ENCODE data around the gene ZNF329. TPM values are rescaled to one million over a fixed set of nuclear protein-coding genes. Genes with fewer than 3 reads are reported as not detected.
A peak's percentile ranks its signal among the peaks of the same experiment; 100 is the strongest.

ZNF329 gene
- total and polyA plus RNA-seq, 2 of the 13 experiments (the other 11 are each of a cell fraction or from before 2014, with no cell fraction given) = 3.8 to 9.6 TPM

DNA sequence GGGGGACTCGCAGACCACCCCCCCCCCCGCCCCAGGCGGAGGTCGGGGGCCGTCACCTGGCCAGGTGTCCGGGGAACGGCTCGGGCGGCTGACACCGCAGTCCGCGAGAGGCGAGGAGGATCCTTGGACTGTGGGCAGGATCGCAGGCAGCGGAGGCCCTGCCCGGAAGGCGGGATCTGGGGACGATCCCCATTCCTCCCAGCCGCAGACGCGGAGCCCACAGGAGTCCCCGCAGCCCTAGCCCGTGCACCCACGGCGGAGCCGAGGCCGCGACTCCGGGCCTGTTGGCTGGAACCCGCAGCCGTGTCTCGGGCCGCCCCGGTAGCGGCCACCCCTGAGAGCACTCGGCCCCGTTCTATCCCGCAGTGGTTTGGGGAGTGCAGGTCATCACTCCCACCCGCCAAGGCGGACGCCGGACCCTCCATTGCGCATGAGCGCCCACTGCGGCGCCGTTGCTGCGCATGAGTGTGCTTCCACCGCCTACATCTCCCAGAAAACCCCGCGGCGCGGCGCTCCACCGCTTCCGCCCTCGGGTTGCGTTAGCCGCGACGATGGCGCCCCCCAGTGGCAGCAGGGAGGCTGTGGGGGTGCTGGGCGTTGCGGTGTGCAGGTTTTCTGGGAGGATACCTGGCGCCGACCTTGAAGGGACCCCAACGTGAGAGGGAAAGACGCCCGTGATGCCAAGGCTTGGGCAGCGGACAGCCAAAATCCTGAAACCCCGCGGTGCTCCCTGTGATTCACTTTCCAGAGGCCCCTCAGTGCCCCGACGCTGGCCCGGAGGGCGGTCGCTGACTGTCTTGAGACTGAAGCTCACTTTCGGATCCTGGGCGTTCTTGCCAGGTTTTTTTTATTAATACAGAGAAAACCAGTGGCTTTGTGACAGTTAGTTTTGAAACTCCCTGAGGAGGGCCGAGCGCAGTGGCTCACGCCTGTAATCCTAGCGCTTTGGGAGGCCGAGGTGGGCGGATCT, 4.4 kb upstream of the ZNF329 start (continued):
- no peak for TF ChIP-seq ZBTB40 (IDR thresholded peaks at IDR 0.05)
- no peak; the same call in 1 of the 2 replicates for TF ChIP-seq ZBTB40 (CRISPR knock-in tag; IDR thresholded peaks at IDR 0.05)
- TF ChIP-seq, protein P1, sequence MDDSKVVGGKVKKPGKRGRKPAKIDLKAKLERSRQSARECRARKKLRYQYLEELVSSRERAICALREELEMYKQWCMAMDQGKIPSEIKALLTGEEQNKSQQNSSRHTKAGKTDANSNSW (CRISPR knock-in tag; IDR thresholded peaks at IDR 0.05; ENCODE audit: borderline replicate concordance) = 0 out of 2 replicates have a peak, but pooled peaks have one; percentile 66
- peak; percentile 71; the same call in 1 of the 2 replicates for TF ChIP-seq SRY (CRISPR knock-in tag; IDR thresholded peaks at IDR 0.05)
- TF ChIP-seq TBX2 (CRISPR knock-in tag; IDR thresholded peaks at IDR 0.05; ENCODE audit: borderline replicate concordance) = peak; percentile 80
- peak; percentile 90 for TF ChIP-seq KDM3A (CRISPR knock-in tag; IDR thresholded peaks at IDR 0.05; ENCODE audit: low read depth)
- TF ChIP-seq ZNF746 (CRISPR knock-in tag; IDR thresholded peaks at IDR 0.05) = no peak; the same call in 1 of the 2 replicates
- peak; percentile 65; the same call in 1 of the 2 replicates for TF ChIP-seq HINFP (CRISPR knock-in tag; IDR thresholded peaks at IDR 0.05; ENCODE audit: low read depth)
- no peak for TF ChIP-seq ZNF597 (CRISPR knock-in tag; IDR thresholded peaks at IDR 0.05)
